Liver (tissue), 9 donors: Measurements from ENCODE around the gene TSPEAR. TPM values are rescaled to one million over a fixed set of nuclear protein-coding genes. Genes with fewer than 3 reads are reported as not detected.

Experiments
- DNase-seq: peaks from one replicate; pipeline ENCODE4 v3.0.0-alpha.2; 2017; ENCODE audit warnings: low spot score
- H3K27ac ChIP-seq, 2 donors: one replicate each; pipeline ENCODE4 v1.7.0; 2013; ENCODE audit warnings: inconsistent platforms in 2 of 2, low read length in 2 of 2, control low read depth in 1 of 2, low read depth in 1 of 2, mild to moderate bottlenecking in 1 of 2
- H3K27me3 ChIP-seq, 4 donors: one replicate each; pipeline versions ENCODE4 v1.6.1 to v1.7.0; 2013; ENCODE audit warnings: low read length in 3 of 4, inconsistent platforms in 1 of 4, mild to moderate bottlenecking in 1 of 4, moderate library complexity in 1 of 4; ENCODE audit not compliant: control insufficient read depth in 4 of 4, insufficient read depth in 4 of 4
- H3K36me3 ChIP-seq, 4 donors: one replicate each; pipeline versions ENCODE4 v1.6.1 to v1.7.0; 2013; ENCODE audit warnings: low read length in 3 of 4, mild to moderate bottlenecking in 3 of 4, low read depth in 1 of 4, moderate library complexity in 1 of 4; ENCODE audit not compliant: control insufficient read depth in 4 of 4, insufficient read depth in 3 of 4
- H3K4me1 ChIP-seq, 4 donors: one replicate each; pipeline versions ENCODE4 v1.6.1 to v1.7.0; 2013; ENCODE audit warnings: low read length in 3 of 4, mild to moderate bottlenecking in 3 of 4, moderate library complexity in 1 of 4; ENCODE audit not compliant: control insufficient read depth in 4 of 4, insufficient read depth in 4 of 4
- H3K4me3 ChIP-seq, 3 donors: one replicate each; pipeline versions ENCODE4 v1.6.1 to v1.7.0; 2013; ENCODE audit warnings: low read length in 3 of 3, control low read depth in 1 of 3, low read depth in 1 of 3, mild to moderate bottlenecking in 1 of 3
- H3K9ac ChIP-seq, 2 donors: one replicate each; pipeline ENCODE4 v1.7.0; 2013; ENCODE audit warnings: low read length in 2 of 2, mild to moderate bottlenecking in 2 of 2, moderate library complexity in 2 of 2, control low read depth in 1 of 2, low read depth in 1 of 2
- H3K9me3 ChIP-seq, 4 donors: one replicate each; pipeline versions ENCODE4 v1.6.1 to v1.7.0; 2013; ENCODE audit warnings: low read length in 3 of 4; ENCODE audit not compliant: control insufficient read depth in 4 of 4
- ATF3 ChIP-seq: IDR thresholded peaks from 2 replicates; pipeline ENCODE4 v1.6.1; 2016; ENCODE audit warnings: antibody characterized with exemption
- EGR1 ChIP-seq, 2 donors: IDR thresholded peaks; 2 replicates each; pipeline ENCODE4 v1.6.1; 2016 to 2018; ENCODE audit warnings: antibody characterized with exemption in 2 of 2, low read depth in 2 of 2
- FOXA1 ChIP-seq: IDR thresholded peaks from 2 replicates; pipeline ENCODE4 v1.6.1; 2016; ENCODE audit warnings: antibody characterized with exemption
- FOXA2 ChIP-seq: IDR thresholded peaks from 2 replicates; pipeline ENCODE4 v1.6.1; 2016; ENCODE audit warnings: antibody characterized with exemption
- GABPA ChIP-seq, 2 donors: IDR thresholded peaks in 1 of 2; conservative IDR thresholded peaks in 1 of 2; 2 replicates each; pipeline ENCODE4 v1.6.1; 2016; ENCODE audit warnings: antibody characterized with exemption in 2 of 2, mild to moderate bottlenecking in 1 of 2, moderate library complexity in 1 of 2
- JUND ChIP-seq, 2 donors: IDR thresholded peaks; 2 replicates each; pipeline ENCODE4 v1.6.1; 2016; ENCODE audit warnings: antibody characterized with exemption in 2 of 2
- MAX ChIP-seq: IDR thresholded peaks from 2 replicates; pipeline ENCODE4 v1.6.1; 2016; ENCODE audit warnings: antibody characterized with exemption
- NR2F2 ChIP-seq: IDR thresholded peaks from 2 replicates; pipeline ENCODE4 v1.6.1; 2016; ENCODE audit warnings: antibody characterized with exemption
- RAD21 ChIP-seq, 2 donors: IDR thresholded peaks; 2 replicates each; pipeline ENCODE4 v1.6.1; 2016; ENCODE audit warnings: antibody characterized with exemption in 2 of 2, mild to moderate bottlenecking in 2 of 2
- REST ChIP-seq: IDR thresholded peaks from 2 replicates; pipeline ENCODE4 v1.6.1; 2016; ENCODE audit warnings: antibody characterized with exemption, mild to moderate bottlenecking
- SP1 ChIP-seq: IDR thresholded peaks from 2 replicates; pipeline ENCODE4 v1.6.1; 2018; ENCODE audit warnings: antibody characterized with exemption, mild to moderate bottlenecking
- ZBTB33 ChIP-seq: IDR thresholded peaks from 2 replicates; pipeline ENCODE4 v1.6.1; 2016; ENCODE audit warnings: antibody characterized with exemption
- WGBS: extraction: QIAGEN DNeasy Blood & Tissue Kit; methylation state at CpG from one replicate; pipeline ENCODE4 v1.1.7; 2013; 5-methylcytosine and 5-hydroxymethylcytosine counted together
- polyA plus RNA-seq, 2 donors: library from polyadenylated mRNA; stranded (reverse) in 1 of 2; unstranded in 1 of 2; fragments of 200-250 nt in 1 of 2; fragments of >200 nt in 1 of 2; fragmentation: Nextera tagmentation in 1 of 2; extraction: Ambion mirVana in 1 of 2; gene quantifications; one replicate each; pipeline versions ENCODE4 v1.2.1 to v1.2.3, GENCODE V29; 2013 to 2015
- total RNA-seq, 2 donors: library from RNA; depleted of rRNA; stranded (reverse); fragments of >200 nt; gene quantifications; one replicate each; pipeline ENCODE4 v1.2.3, GENCODE V29; 2014
- donor health status: healthy.
- donor health status: healthy.
- donor health status: healthy.
- donor health status: healthy.
- donor health status: healthy.

TSPEAR gene
- total and polyA plus RNA-seq, 4 donors, result under 0.01 to 0.14 (median 0.01) TPM; not detected in 1

GRCh38 chr21:44738621-44739020 lies 27.2 kb upstream of the TSPEAR start:
- Histone ChIP-seq H3K4me1 (no peaks in the 10 kb centered on the region), H3K9me3 (peaks cover 0 to 5% (median 3%) of the 10 kb centered on the region in 4 donors), H3K36me3 (no peaks in the 10 kb centered on the region), H3K4me3 (no peak overlapping the region), H3K27me3 (no peaks in the 10 kb centered on the region), H3K9ac (no peak overlapping the region), H3K27ac (no peak overlapping the region)
- TF ChIP-seq MAX (no peak), ZBTB33 (no peak), GABPA (IDR thresholded peaks at IDR 0.05 in 1 of 2, conservative IDR thresholded peaks at IDR 0.05 in 1 of 2) (no peak), FOXA1 (no peak), EGR1 (IDR thresholded peaks at IDR 0.05; ENCODE audit: low read depth in 2 of 2) (no peak), FOXA2 (no peak), JUND (IDR thresholded peaks at IDR 0.05) (no peak), NR2F2 (no peak), RAD21 (IDR thresholded peaks at IDR 0.05) (no peak)
- WGBS, result 96% methylated on average over 3 of the region's 3 CpGs
- DNase-seq, result no peak

- Histone ChIP-seq H3K9me3 (peaks cover 0 to 5% (median 3%) of the 10 kb centered on the region in 4 donors), H3K4me3 (no peak overlapping the region), H3K9ac (no peak overlapping the region), H3K4me1 (no peaks in the 10 kb centered on the region), H3K27me3 (no peaks in the 10 kb centered on the region), H3K36me3 (no peaks in the 10 kb centered on the region), H3K27ac (no peak overlapping the region)
- DNase-seq, result no peak
- TF ChIP-seq GABPA (IDR thresholded peaks at IDR 0.05 in 1 of 2, conservative IDR thresholded peaks at IDR 0.05 in 1 of 2), result no peak
- no peak for TF ChIP-seq ATF3
- no peak for TF ChIP-seq FOXA1
- TF ChIP-seq JUND (IDR thresholded peaks at IDR 0.05), result no peak
- no peak for TF ChIP-seq REST
- TF ChIP-seq NR2F2, result no peak
- no peak for TF ChIP-seq FOXA2
- no peak for TF ChIP-seq SP1
- WGBS, result 70% methylated on average over 3 of the region's 3 CpGs
Measured at GRCh38 chr21:44737706-44738354, 26.5 kb upstream of the TSPEAR start.
